ENCODE measurements around the gene LHX4. TPM values are rescaled to one million over a fixed set of nuclear protein-coding genes. Genes with fewer than 3 reads are reported as not detected.

The LHX4 gene
- polyA plus RNA-seq, 1 donor: 4.6 TPM

- DNase-seq: no peak
Measured at GRCh38 chr1:180299479-180300221, 69.6 kb downstream of the LHX4 start.

- no peak for DNase-seq
Measured at GRCh38 chr1:180301135-180301742, 71.2 kb downstream of the LHX4 start.

- DNase-seq: no peak
Measured at GRCh38 chr1:180309338-180309737, 79.3 kb downstream of the LHX4 start.

GRCh38 chr1:180310095-180310494, 80.0 kb downstream of the LHX4 start:
- no peak for DNase-seq

- no peak for DNase-seq
Measured at GRCh38 chr1:180311011-180311730, 81.1 kb downstream of the LHX4 start.

- no peak for DNase-seq
Measured at GRCh38 chr1:180312926-180313325, 82.9 kb downstream of the LHX4 start.

- no peak for DNase-seq
Measured at GRCh38 chr1:180327089-180327488, 97.0 kb downstream of the LHX4 start.

Other genes starting within 250 kb of the LHX4 start
- 50.2 TPM for gene QSOX1, start 75.4 kb upstream of the LHX4 start, polyA plus RNA-seq (ENCODE audit: insufficient read length)